Kidney tubule cell (primary cell): Measurements from ENCODE around the gene PROK1.

Experiments used
- DNase-seq: peaks from one replicate; pipeline ENCODE4 v3.0.0-alpha.2; 2018; ENCODE audit warnings: low spot score

PROK1 gene

GRCh38 chr1:110489406-110489805, 38.5 kb downstream of the PROK1 start:
- no peak for DNase-seq

- DNase-seq: no peak
Measured at GRCh38 chr1:110489973-110490542, 39.1 kb downstream of the PROK1 start.

GRCh38 chr1:110490791-110491451, 40.0 kb downstream of the PROK1 start:
- no peak for DNase-seq

GRCh38 chr1:110492573-110492972, 41.6 kb downstream of the PROK1 start:
- no peak for DNase-seq

GRCh38 chr1:110493059-110493699, 42.2 kb downstream of the PROK1 start:
- no peak for DNase-seq

- DNase-seq: no peak
Measured at GRCh38 chr1:110494036-110494435, 43.1 kb downstream of the PROK1 start.

DNA sequence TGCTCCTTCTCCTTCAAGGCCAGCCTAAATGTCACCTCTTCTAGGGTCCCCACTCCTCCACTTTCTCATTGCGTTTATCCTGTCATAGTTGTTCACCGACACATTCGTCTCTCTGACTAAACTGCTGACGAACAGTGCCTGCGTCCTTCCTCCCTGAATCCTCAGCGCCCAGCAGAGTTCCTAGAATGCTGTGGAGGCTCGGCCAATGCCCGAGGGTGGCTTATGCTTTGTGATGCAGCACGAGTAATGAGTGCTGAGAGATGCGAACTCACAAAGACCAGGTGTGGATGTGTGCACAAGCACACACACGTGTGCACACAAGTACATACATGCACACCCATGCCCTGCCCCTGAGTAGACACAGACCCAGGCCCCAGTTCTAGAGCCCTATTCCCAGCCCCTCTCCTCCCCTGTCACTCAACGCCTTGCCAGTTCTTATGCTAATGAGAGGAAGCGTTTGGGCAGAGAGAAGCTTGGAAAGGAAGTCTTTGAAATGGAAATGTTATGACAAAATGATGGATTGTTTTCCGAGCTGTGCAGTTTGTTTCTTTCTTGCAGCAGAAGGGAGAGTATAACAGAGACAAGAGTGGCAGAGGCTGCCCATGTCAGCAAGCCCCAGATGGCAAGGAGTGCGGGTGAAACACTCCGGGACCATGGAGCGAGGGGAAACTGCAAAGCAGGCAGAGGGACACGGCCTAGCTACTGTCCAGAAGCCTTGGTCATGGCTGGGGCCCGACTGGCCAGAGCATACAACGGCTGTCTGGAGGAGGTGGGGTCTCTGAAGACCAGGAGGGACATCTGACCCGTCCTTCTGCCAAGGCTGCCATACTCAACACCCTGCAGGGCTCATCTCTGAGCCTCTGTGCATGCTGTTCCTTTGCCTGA, 43.8 kb downstream of the PROK1 start:
- DNase-seq: no peak

GRCh38 chr1:110495926-110496600, 45.1 kb downstream of the PROK1 start:
- peak; percentile 77 for DNase-seq

- DNase-seq: no peak
Measured at GRCh38 chr1:110498270-110498669, 47.3 kb downstream of the PROK1 start.

- DNase-seq: no peak
Measured at GRCh38 chr1:110501488-110502132, 50.7 kb downstream of the PROK1 start.

DNA sequence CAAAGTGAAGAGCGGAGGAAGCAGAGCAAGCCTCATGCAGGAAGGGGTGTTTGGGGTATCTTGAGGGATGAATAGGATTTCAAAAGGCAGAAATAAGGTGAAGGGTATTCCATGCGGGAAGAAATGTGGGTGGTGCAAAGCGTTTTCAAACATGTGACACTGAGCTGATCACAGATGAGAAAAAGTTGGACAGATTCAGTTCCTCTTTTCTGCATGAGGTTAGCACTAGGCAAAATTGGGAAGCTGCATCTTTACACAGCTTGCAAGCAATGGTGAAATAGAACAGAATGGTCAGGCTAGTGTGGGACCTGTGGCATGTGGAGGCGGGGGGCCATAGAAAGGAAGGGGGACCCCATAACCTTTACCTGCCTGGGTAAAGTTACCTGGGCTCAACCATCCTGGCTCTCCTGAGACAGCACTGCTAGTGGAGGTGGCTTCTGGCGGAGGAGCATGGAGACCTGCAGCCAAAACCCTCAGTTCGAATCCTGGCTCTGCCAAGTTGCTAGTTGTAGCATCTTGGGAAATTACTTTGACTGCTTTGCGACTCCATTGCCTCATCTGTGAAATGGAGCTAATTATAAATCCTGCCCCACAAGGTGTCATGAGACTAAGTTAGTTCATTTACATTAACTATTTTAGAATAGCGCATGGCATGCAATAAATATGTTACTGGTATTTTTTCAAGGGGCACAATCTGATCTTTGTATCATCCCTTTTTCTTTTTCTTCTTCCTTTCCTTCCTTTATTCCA, 51.6 kb downstream of the PROK1 start:
- DNase-seq: no peak

- DNase-seq: no peak
Measured at GRCh38 chr1:110503471-110503870, 52.5 kb downstream of the PROK1 start.

DNA sequence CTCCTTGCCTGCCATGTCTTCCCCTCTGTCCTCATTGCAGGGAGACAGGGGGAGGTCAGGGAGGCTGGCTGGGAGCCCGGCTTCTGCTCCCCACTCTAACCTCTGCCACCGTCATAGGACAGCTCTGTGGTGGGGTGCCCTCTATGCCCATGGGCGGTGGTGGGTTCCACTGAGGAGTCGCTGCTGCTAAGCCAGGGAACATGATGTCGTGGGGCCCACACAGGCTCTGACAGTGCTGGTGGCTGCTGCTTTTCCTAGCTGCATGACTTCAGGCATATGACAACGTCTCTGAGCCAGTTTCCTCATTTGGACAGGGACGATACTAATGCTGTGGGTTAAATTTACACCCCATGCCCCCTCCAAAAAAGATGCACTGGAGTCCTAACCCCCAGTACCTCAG, 53.3 kb downstream of the PROK1 start:
- DNase-seq: no peak

DNA sequence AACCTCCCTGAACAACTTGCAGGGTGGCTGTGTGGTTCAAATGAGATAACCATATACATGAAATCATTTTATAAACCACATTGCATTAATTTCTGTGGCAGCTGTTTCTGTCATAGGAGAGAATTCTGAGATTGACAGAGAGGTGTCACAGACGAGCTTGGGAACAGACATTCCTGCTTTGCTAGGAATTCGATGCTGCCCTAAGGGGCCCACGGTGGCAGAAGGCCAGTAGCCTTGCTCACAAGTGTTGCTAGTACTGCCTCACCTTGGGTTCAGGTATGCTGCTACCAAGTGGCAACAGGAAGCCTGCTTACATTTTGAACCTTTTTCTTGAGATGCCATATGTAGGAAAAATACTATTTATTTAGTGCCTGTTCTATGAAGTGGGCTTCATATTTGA, 54.6 kb downstream of the PROK1 start:
- DNase-seq: no peak

DNA sequence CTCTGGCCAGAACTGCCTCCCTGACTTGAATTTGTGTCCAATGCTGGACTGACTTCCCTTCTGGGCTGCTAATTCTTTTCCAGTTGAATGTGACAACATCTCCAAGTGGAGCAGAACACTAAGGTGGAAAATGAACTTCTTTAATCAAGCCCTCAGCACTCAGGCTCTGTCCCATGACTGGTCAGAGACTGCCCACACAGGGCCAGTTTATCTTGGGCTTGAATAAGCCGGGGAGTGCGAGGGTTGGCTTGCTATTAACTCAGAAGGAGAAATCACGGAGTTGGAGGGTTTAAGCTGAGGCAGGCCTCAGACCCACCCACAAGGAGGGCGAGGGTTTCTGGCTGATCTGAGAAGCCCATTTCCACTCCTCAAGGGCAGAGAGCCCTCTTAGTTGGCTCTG, 55.6 kb downstream of the PROK1 start:
- DNase-seq: no peak
